K562 (cell line): Measurements from ENCODE around the gene BCR. TPM values are rescaled to one million over a fixed set of nuclear protein-coding genes. Genes with fewer than 3 reads are reported as not detected.
A peak's percentile ranks its signal among the peaks of the same experiment; 100 is the strongest.

ENCODE experiments used
- ATAC-seq: fragments of 200-7000 bp; cut with Tn5 transposase; 3 replicates; pipeline ENCODE4 v1.9.1; 2020; ENCODE audit warnings: moderate library complexity
- BruUV-seq: library from RNA; stranded (reverse); fragments of 400-500 nt; replicated peaks from 2 replicates; lab custom pipeline; 2021; lab: Mats Ljungman, UMichigan
- CTCF ChIA-PET: fragments of 300-600 bp; formaldehyde crosslinking; extraction: SDS; loops from one replicate; lab custom pipeline; 2021; ENCODE audit warnings: low intra/inter-chr PET ratio; lab: Yijun Ruan, JAX
- POLR2A ChIA-PET: fragments of 300-600, 350-650 bp; sonication (Branson Sonifier 250); formaldehyde crosslinking; extraction: SDS; loops from one replicate; lab custom pipeline; 2021; ENCODE audit warnings: antibody characterized with exemption, inconsistent platforms; lab: Yijun Ruan, JAX
- DNase-seq, 4 experiments: peaks; one replicate each; pipeline versions ENCODE4 v3.0.0 to v3.0.0-alpha.2; 2011 to 2018; ENCODE audit warnings: low spot score in 3 of 4, mixed read lengths in 3 of 4; ENCODE audit errors: extremely low read depth in 1 of 4
- FAIRE-seq: peaks from 2 replicates; lab custom pipeline; 2011; peaks lifted over from hg19 to GRCh38; lab: Jason Lieb, UNC
- H2AFZ ChIP-seq: 2 replicates; pipeline ENCODE4 v1.6.0; 2011; ENCODE audit warnings: low read depth, low read length, control low read depth, inconsistent platforms
- H3K27ac ChIP-seq: fragments of 200-600 bp; 3 replicates; pipeline ENCODE4 v1.8.0; 2011; ENCODE audit warnings: low read depth, mild to moderate bottlenecking, control low read depth, inconsistent platforms, low read length, moderate library complexity, mixed read lengths; ENCODE audit errors: extremely low read depth
- H3K27me3 ChIP-seq, 2 experiments: fragments of 300-600 bp in 1 of 2; 2 replicates in 1 of 2; 3 replicates in 1 of 2; pipeline versions ENCODE4 v1.6.0 to v1.8.0; 2011; ENCODE audit warnings: inconsistent platforms in 2 of 2, low read length in 2 of 2, mild to moderate bottlenecking in 1 of 2, mixed read lengths in 1 of 2, moderate library complexity in 1 of 2; ENCODE audit not compliant: control insufficient read depth in 2 of 2, insufficient read depth in 2 of 2
- H3K36me3 ChIP-seq: fragments of 300-600 bp; 3 replicates; pipeline ENCODE4 v1.8.0; 2011; ENCODE audit warnings: mild to moderate bottlenecking, low read length, inconsistent platforms; ENCODE audit not compliant: control insufficient read depth, insufficient read depth
- H3K4me1 ChIP-seq, 2 experiments: fragments of 200-600 bp in 1 of 2; replicated peaks in 1 of 2; 2 replicates in 1 of 2; 3 replicates in 1 of 2; pipeline versions ENCODE4 v1.5.1 to v1.8.0; 2011; ENCODE audit warnings: inconsistent platforms in 2 of 2, low read length in 2 of 2, mild to moderate bottlenecking in 1 of 2, mixed read lengths in 1 of 2, moderate library complexity in 1 of 2; ENCODE audit not compliant: control insufficient read depth in 2 of 2, insufficient read depth in 2 of 2
- H3K4me2 ChIP-seq: 2 replicates; pipeline ENCODE4 v1.6.1; 2011; ENCODE audit warnings: low read length, control low read depth, inconsistent platforms, mixed read lengths; ENCODE audit not compliant: insufficient read depth
- H3K4me3 ChIP-seq: fragments of 200-600 bp; sonication (generic), shearing (Covaris generic); 2 replicates; pipeline ENCODE4 v1.5.1; 2016; ENCODE audit warnings: control low read depth, inconsistent platforms
- H3K79me2 ChIP-seq: fragments of 200-600 bp; 3 replicates; pipeline ENCODE4 v1.8.0; 2011; ENCODE audit warnings: low read length, inconsistent platforms; ENCODE audit not compliant: control insufficient read depth, insufficient read depth
- H3K9ac ChIP-seq, 2 experiments: 2 replicates each; pipeline versions ENCODE4 v1.6.0 to v1.6.1; 2011; ENCODE audit warnings: low read depth in 2 of 2, low read length in 2 of 2, control low read depth in 1 of 2, inconsistent platforms in 1 of 2, mild to moderate bottlenecking in 1 of 2, mixed read lengths in 1 of 2; ENCODE audit not compliant: insufficient read depth in 1 of 2
- H3K9me1 ChIP-seq: one replicate; pipeline ENCODE4 v1.6.0; 2011; ENCODE audit warnings: inconsistent platforms, mild to moderate bottlenecking, low read length, moderate library complexity; ENCODE audit not compliant: control insufficient read depth, insufficient read depth
- H3K9me3 ChIP-seq: replicated peaks from 2 replicates; pipeline ENCODE4 v1.5.1; 2011; ENCODE audit warnings: low read depth, low read length, inconsistent platforms; ENCODE audit not compliant: control insufficient read depth, insufficient read depth
- H4K20me1 ChIP-seq: replicated peaks from 2 replicates; pipeline ENCODE4 v1.6.1; 2011; ENCODE audit warnings: low read length, inconsistent platforms, mixed read lengths; ENCODE audit not compliant: control insufficient read depth, insufficient read depth
- ARID3A ChIP-seq: IDR thresholded peaks from 2 replicates; pipeline ENCODE4 v1.6.1; 2012; ENCODE audit warnings: low read depth, low read length, improper control_type of control experiment, borderline replicate concordance
- CEBPB ChIP-seq: fragments of 450-650 bp; IDR thresholded peaks from 2 replicates; pipeline ENCODE4 v1.6.1; 2016; ENCODE audit warnings: missing genetic modification characterization, missing compliant biosample characterization
- HOXB6 ChIP-seq: fragments of 250-450 bp; sonication (Bioruptor Pico); IDR thresholded peaks from 2 replicates; pipeline ENCODE4 v1.5.1; 2022; ENCODE audit warnings: mild to moderate bottlenecking, borderline replicate concordance
- LARP7 ChIP-seq: fragments of 450-650 bp; IDR thresholded peaks from 2 replicates; pipeline ENCODE4 v1.6.1; 2016
- MECOM ChIP-seq: fragments of 250-450 bp; sonication (Bioruptor Pico); IDR thresholded peaks from 2 replicates; pipeline ENCODE4 v1.8.0; 2022; ENCODE audit warnings: inconsistent platforms
- MLX ChIP-seq, 2 experiments: fragments of 450-650 bp in 1 of 2; sonication (generic) in 1 of 2; formaldehyde crosslinking; conservative IDR thresholded peaks; 2 replicates each; pipeline versions ENCODE4 v1.4.0 to v1.8.1; 2020 to 2022; ENCODE audit warnings: mild to moderate bottlenecking in 1 of 2, missing genetic modification reagents in 1 of 2
- NCOA1 ChIP-seq: fragments of 450-650 bp; IDR thresholded peaks from 2 replicates; pipeline ENCODE4 v1.6.1; 2016; ENCODE audit warnings: low read depth
- NFIX ChIP-seq: fragments of 250-450 bp; sonication (Bioruptor Pico); IDR thresholded peaks from 2 replicates; pipeline ENCODE4 v1.4.0; 2020; ENCODE audit warnings: low read depth, mild to moderate bottlenecking, moderate library complexity
- SREBF1 ChIP-seq: fragments of 150-350 bp; IDR thresholded peaks from 2 replicates; pipeline ENCODE4 v1.6.1; 2014; ENCODE audit warnings: antibody characterized with exemption, low read depth, low read length, borderline replicate concordance
- STAT6 ChIP-seq: sonication (generic); formaldehyde crosslinking; IDR thresholded peaks from 2 replicates; pipeline ENCODE4 v1.8.1; 2023; ENCODE audit warnings: mild to moderate bottlenecking, missing genetic modification reagents
- ZEB2 ChIP-seq: fragments of 450-650 bp; IDR thresholded peaks from 2 replicates; pipeline ENCODE4 v1.6.1; 2016
- ZNF609 ChIP-seq: sonication (generic); formaldehyde crosslinking; IDR thresholded peaks from 2 replicates; pipeline ENCODE4 v1.8.1; 2023; ENCODE audit warnings: missing genetic modification reagents, mild to moderate bottlenecking, borderline replicate concordance
- WGBS: fragments of 100-300 bp; shearing (Covaris generic); methylation state at CpG from one replicate; pipeline ENCODE4 v1.1.6; 2016; ENCODE audit warnings: low coverage, mixed read lengths; ENCODE audit not compliant: insufficient coverage; ENCODE audit errors: missing lambda C conversion rate; 5-methylcytosine and 5-hydroxymethylcytosine counted together
- in situ Hi-C: fragments of 300-500 bp; cut with MboI; formaldehyde crosslinking; loops from 4 replicates; pipeline ENCODE4 v1.15.0; 2018; ENCODE audit warnings: inconsistent platforms, mixed read lengths
- intact Hi-C: fragments of 100-400 bp; cut with micrococcal nuclease; formaldehyde crosslinking; loops from 2 replicates; pipeline ENCODE4 v1.14.2; 2022
- polyA plus RNA-seq, 8 experiments: library from polyadenylated mRNA; depleted of rRNA in 4 of 8; stranded (reverse) in 5 of 8; unstranded in 3 of 8; fragments of >200 nt; fragmentation: Nextera tagmentation in 2 of 8; fragmentation: Illumina TruSeq in 1 of 8; extraction: Ambion mirVana in 2 of 8; extraction: Trizol in 1 of 8; gene quantifications; 2 replicates each; pipeline versions ENCODE4 v1.2.1 to v1.2.3, GENCODE V29; 2011 to 2014; ENCODE audit warnings: inconsistent platforms in 1 of 8, missing spikeins in 1 of 8
- total RNA-seq, 7 experiments: library from RNA; depleted of rRNA in 6 of 7; stranded (reverse); fragments of >200 nt in 6 of 7; fragmentation: Illumina TruSeq in 2 of 7; extraction: Trizol in 2 of 7; gene quantifications; 2 replicates each; pipeline versions ENCODE4 v1.2.1 to v1.2.3, GENCODE V29; 2011 to 2021; ENCODE audit warnings: low replicate concordance in 1 of 7

BCR gene
- total and polyA plus RNA-seq, 9 of the 15 experiments (the other 6 are each of a cell fraction or from before 2014, with no cell fraction given), result 0.41 to 150 (median 45.6) TPM

GRCh38 chr22:23242473-23243001 lies 62.2 kb downstream of the BCR start:
- Histone ChIP-seq H3K27ac (no peak overlapping the region), H3K27me3 (no peaks in the 10 kb centered on the region), H3K4me3 (no peak overlapping the region), H3K4me1 (peaks cover 22 to 40% of the 10 kb centered on the region in 2 experiments), H4K20me1 (peaks cover 59% of the 10 kb centered on the region), H3K36me3 (peaks cover 20% of the 10 kb centered on the region; the same call in 2 of the 3 replicates), H3K9ac (peak overlapping the region; percentile 1 to 69; a peak in 3 of 4 replicates), H2AFZ (no peak overlapping the region), H3K9me1 (peaks cover 51% of the 10 kb centered on the region), H3K9me3 (peaks cover 8% of the 10 kb centered on the region), H3K4me2 (peak overlapping the region; percentile 4; the same call in 1 of the 2 replicates), H3K79me2 (peaks cover 88% of the 10 kb centered on the region)
- in situ Hi-C loops, result no loop called here
- ChIA-PET POLR2A (interaction anchor here (0.6 to 13.0 kb wide), 25 partner anchors 9 to 858 kb away, joined by 3 to 351 read pairs (median 6); partner anchors contain the start of genes BCR and GNAZ), CTCF (interaction anchor here (2.0 kb wide), 1 partner anchor 64 kb away, joined by 9 read pairs; no protein-coding TSS in a partner anchor)
- FAIRE-seq (peak; percentile 51), ATAC-seq (peak; percentile 68), DNase-seq (peak in 2 of 4 experiments; percentile 76 to 85)
- no TSS peak for BruUV-seq
- intact Hi-C loops, result no loop called here
- WGBS, result 37% methylated on average over 10 of the region's 10 CpGs
- TF ChIP-seq SREBF1, result no peak
- no peak for TF ChIP-seq ZNF609
- no peak for TF ChIP-seq HOXB6 (CRISPR knock-in tag)
- TF ChIP-seq NFIX (CRISPR knock-in tag), result no peak
- TF ChIP-seq STAT6 (CRISPR knock-in tag), result peak; percentile 49
- 0 out of 4 replicates have a peak, but pooled peaks of 1 of the 2 experiments have one; percentile 78 for TF ChIP-seq MLX (CRISPR knock-in tag; conservative IDR thresholded peaks at IDR 0.05)
- TF ChIP-seq ARID3A, result no peak
- TF ChIP-seq CEBPB (tag), result no peak
- no peak for TF ChIP-seq ZEB2
- TF ChIP-seq NCOA1, result no peak
- TF ChIP-seq LARP7, result no peak
- no peak for TF ChIP-seq MECOM (CRISPR knock-in tag)
